Measurements from ENCODE around the gene MTCH1. TPM values are rescaled to one million over a fixed set of nuclear protein-coding genes. Genes with fewer than 3 reads are reported as not detected.

The MTCH1 gene
- total and polyA plus RNA-seq, 2 of the 4 experiments (the other 2 are of a cell fraction): 215 to 263 TPM

DNA sequence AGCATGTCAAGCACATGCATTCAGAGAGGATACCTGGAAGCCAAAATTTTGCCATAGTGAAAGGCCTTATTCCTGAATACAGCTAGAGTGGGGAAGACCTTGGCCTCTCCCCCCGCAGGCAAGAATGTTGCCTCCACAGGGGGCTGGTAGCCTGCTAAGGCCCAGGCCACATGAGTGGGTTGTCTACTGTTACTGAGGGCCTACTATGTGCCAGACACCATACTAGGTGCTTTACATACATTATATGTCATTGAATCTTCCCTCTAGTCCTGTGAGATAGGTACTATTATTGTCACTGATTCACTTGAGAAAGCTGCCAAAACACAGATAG, 32.1 kb downstream of the MTCH1 start:
- Histone ChIP-seq H3K14ac (replicated peaks; ENCODE audit: low read depth, low read length) (no peak overlapping the region), H4K5ac (ENCODE audit: low read depth, low read length) (no peak overlapping the region), H3K36me3 (ENCODE audit: control insufficient read depth, insufficient read depth, low read length) (no peaks in the 10 kb centered on the region), H2AK9ac (replicated peaks; ENCODE audit: low read depth, low read length, poor library complexity) (no peak overlapping the region), H3K23ac (ENCODE audit: low read depth, low read length) (no peak overlapping the region), H3K27me3 (ENCODE audit: control insufficient read depth, insufficient read depth, low read length) (peaks cover 3% of the 10 kb centered on the region; the same call in 1 of the 2 replicates), H3K4me3 (ENCODE audit: insufficient read depth, low read depth, low read length) (no peak overlapping the region), H3K9me1 (ENCODE audit: insufficient read depth, low read length) (no peaks in the 10 kb centered on the region), H3K56ac (ENCODE audit: extremely low read depth, insufficient read depth, low read length) (no peak overlapping the region), H4K8ac (ENCODE audit: low read depth in 2 of 2, low read length in 2 of 2) (no peak overlapping the region), H3K4ac (ENCODE audit: low read depth, low read length) (no peak overlapping the region), H2BK20ac (ENCODE audit: low read depth, low read length) (no peak overlapping the region), H3K9me3 (ENCODE audit: control insufficient read depth, insufficient read depth, low read length) (no peaks in the 10 kb centered on the region), H4K91ac (ENCODE audit: insufficient read depth, low read depth, low read length) (no peak overlapping the region), H3K27ac (ENCODE audit: insufficient read depth, low read length) (no peak overlapping the region), H3K4me2 (ENCODE audit: low read depth, low read length) (no peak overlapping the region), H3K9ac (ENCODE audit: low read depth, low read length) (no peak overlapping the region), H3K79me1 (ENCODE audit: low read depth in 1 of 2, low read length in 2 of 2) (no peaks in the 10 kb centered on the region), H3K18ac (ENCODE audit: low read depth, low read length) (no peak overlapping the region), H2AFZ (replicated peaks; ENCODE audit: low read length, poor library complexity) (no peak overlapping the region), H4K20me1 (ENCODE audit: insufficient read depth, low read length) (no peaks in the 10 kb centered on the region), H3K4me1 (ENCODE audit: control insufficient read depth, insufficient read depth, low read length) (peaks cover 5% of the 10 kb centered on the region; the same call in 1 of the 2 replicates), H2BK15ac (ENCODE audit: low read depth, low read length) (no peak overlapping the region), H2BK5ac (ENCODE audit: low read depth, low read length, poor library complexity, severe bottlenecking) (no peak overlapping the region), H2AK5ac (ENCODE audit: low read depth, low read length) (no peak overlapping the region), H2BK120ac (ENCODE audit: low read depth, low read length) (no peak overlapping the region)
- no peak for TF ChIP-seq MXI1 (IDR thresholded peaks at IDR 0.05; ENCODE audit: borderline replicate concordance, low read depth, low read length)
- no peak for TF ChIP-seq RCOR1 (IDR thresholded peaks at IDR 0.05; ENCODE audit: insufficient replicate concordance, low read length)
- no peak for TF ChIP-seq RFX5 (IDR thresholded peaks at IDR 0.05; ENCODE audit: low read depth, low read length)
- TF ChIP-seq CHD1 (IDR thresholded peaks at IDR 0.05; ENCODE audit: low read depth, low read length): no peak
- TF ChIP-seq BHLHE40 (IDR thresholded peaks at IDR 0.05; ENCODE audit: low read depth, low read length): no peak
- no peak for TF ChIP-seq SMC3 (IDR thresholded peaks at IDR 0.05; ENCODE audit: low read depth, low read length)
- no peak for TF ChIP-seq FOS (IDR thresholded peaks at IDR 0.05; ENCODE audit: low read depth, low read length)
- TF ChIP-seq, protein P1, sequence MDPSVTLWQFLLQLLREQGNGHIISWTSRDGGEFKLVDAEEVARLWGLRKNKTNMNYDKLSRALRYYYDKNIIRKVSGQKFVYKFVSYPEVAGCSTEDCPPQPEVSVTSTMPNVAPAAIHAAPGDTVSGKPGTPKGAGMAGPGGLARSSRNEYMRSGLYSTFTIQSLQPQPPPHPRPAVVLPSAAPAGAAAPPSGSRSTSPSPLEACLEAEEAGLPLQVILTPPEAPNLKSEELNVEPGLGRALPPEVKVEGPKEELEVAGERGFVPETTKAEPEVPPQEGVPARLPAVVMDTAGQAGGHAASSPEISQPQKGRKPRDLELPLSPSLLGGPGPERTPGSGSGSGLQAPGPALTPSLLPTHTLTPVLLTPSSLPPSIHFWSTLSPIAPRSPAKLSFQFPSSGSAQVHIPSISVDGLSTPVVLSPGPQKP (IDR thresholded peaks at IDR 0.05; ENCODE audit: borderline replicate concordance, low read depth, low read length): no peak
- no peak for TF ChIP-seq POLR2A (IDR thresholded peaks at IDR 0.05; ENCODE audit: low read depth, low read length)
- TF ChIP-seq RAD21 (IDR thresholded peaks at IDR 0.05; ENCODE audit: low read length): no peak
- TF ChIP-seq, protein P2, sequence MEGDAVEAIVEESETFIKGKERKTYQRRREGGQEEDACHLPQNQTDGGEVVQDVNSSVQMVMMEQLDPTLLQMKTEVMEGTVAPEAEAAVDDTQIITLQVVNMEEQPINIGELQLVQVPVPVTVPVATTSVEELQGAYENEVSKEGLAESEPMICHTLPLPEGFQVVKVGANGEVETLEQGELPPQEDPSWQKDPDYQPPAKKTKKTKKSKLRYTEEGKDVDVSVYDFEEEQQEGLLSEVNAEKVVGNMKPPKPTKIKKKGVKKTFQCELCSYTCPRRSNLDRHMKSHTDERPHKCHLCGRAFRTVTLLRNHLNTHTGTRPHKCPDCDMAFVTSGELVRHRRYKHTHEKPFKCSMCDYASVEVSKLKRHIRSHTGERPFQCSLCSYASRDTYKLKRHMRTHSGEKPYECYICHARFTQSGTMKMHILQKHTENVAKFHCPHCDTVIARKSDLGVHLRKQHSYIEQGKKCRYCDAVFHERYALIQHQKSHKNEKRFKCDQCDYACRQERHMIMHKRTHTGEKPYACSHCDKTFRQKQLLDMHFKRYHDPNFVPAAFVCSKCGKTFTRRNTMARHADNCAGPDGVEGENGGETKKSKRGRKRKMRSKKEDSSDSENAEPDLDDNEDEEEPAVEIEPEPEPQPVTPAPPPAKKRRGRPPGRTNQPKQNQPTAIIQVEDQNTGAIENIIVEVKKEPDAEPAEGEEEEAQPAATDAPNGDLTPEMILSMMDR (conservative IDR thresholded peaks at IDR 0.05; ENCODE audit: low read depth, low read length): no peak
- no peak for TF ChIP-seq MAZ (IDR thresholded peaks at IDR 0.05; ENCODE audit: borderline replicate concordance, low read depth, low read length)
- no peak for TF ChIP-seq MAFK (IDR thresholded peaks at IDR 0.05; ENCODE audit: low read depth, low read length)
- TF ChIP-seq CEBPB (IDR thresholded peaks at IDR 0.05; ENCODE audit: low read depth, low read length): no peak
- no CpG with 5 or more reads among the region's 1 CpG for WGBS, 2 experiments (ENCODE audit: extremely low coverage in 2 of 2, insufficient read length in 1 of 2)
- dilution Hi-C loops (cut with HindIII; ENCODE audit: low sequenced_read_pairs, unreplicated experiment) (no loop called here), in situ Hi-C loops (cut with MboI; ENCODE audit: low sequenced_read_pairs) (no loop called here), intact Hi-C loops (cut with micrococcal nuclease) (no loop called here)
- ATAC-seq (ENCODE audit: low read depth) (no peak), DNase-seq (no peak)
- ChIA-PET POLR2A (ENCODE audit: unreplicated experiment) (no interaction called here), CTCF (interaction anchor here (1.0 kb wide), 1 partner anchor 33 kb away, joined by 3 read pairs; the partner anchor contains the start of gene MTCH1)
- BruUV-seq (replicated peaks): no TSS peak

All from IMR-90 (cell line).